HG02970 (cell line): ENCODE measurements around the gene RFX4.

Experiments used
- ATAC-seq: cut with Tn5 transposase; IDR thresholded peaks from one replicate; pipeline ENCODE4 v1.9.1; 2021; ENCODE audit warnings: mild to moderate bottlenecking, moderate library complexity, moderate number of reproducible peaks; ENCODE audit not compliant: unreplicated experiment, low FRiP score

The RFX4 gene

GRCh38 chr12:106783515-106783914, 200.7 kb downstream of the RFX4 start:
- ATAC-seq, result no peak

DNA sequence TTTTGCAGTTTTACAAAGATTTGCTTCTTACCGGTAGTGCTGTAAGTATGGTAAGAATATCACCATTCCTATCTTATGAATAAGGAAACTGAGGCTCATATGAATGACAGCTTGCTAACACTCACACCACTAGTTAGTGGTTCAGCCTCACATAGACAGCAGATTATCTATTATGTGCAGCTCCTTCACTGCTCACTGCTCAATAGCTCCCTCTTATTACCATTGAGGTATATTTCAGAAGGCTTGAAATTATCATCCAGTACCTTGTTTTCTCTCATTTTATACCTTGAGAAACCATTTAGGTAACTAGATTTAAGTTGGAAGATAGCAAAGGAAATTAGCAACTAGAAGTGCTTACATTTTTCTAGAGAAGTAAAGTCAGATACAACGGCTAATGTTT, 207.2 kb downstream of the RFX4 start:
- no peak for ATAC-seq

DNA sequence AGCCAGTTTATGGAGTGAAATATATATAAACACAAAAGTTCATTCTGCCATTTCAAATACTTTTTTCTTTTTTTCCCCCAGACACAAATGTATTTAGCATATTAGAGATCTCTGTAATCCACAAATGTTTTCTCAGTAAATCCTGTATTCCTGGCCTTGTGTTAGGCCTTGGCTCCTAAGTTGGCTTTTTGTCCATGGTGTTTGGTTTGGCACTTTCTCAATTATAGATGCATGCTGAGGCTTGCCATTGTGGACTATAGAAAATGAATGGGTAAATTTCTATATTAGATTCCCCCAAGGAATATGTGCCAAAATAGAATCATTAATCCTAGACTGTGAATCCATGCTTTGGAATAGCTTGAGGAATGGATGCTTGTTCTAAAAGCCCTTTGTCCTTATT, 208.7 kb downstream of the RFX4 start:
- no peak for ATAC-seq

DNA sequence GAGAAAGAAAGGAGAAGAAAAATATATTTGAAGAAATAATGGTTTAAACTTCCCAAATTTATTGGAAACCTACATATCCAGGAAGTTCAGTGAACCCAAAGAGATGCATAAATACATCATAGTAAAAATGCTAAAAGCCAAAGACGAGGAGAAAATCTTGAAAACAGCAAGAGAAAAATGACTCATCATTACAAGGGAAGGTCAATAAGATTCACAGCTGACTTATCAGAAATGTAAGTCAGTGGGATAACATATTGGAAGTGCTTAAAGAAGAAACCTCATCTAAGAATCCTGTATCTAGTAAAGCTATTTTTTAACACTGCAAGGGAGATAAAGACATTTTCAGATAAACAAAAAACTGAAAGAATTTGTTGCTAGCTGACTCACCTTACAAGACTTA, 211.6 kb downstream of the RFX4 start:
- no peak for ATAC-seq

GRCh38 chr12:106801167-106801708, 218.4 kb downstream of the RFX4 start:
- ATAC-seq, result no peak

DNA sequence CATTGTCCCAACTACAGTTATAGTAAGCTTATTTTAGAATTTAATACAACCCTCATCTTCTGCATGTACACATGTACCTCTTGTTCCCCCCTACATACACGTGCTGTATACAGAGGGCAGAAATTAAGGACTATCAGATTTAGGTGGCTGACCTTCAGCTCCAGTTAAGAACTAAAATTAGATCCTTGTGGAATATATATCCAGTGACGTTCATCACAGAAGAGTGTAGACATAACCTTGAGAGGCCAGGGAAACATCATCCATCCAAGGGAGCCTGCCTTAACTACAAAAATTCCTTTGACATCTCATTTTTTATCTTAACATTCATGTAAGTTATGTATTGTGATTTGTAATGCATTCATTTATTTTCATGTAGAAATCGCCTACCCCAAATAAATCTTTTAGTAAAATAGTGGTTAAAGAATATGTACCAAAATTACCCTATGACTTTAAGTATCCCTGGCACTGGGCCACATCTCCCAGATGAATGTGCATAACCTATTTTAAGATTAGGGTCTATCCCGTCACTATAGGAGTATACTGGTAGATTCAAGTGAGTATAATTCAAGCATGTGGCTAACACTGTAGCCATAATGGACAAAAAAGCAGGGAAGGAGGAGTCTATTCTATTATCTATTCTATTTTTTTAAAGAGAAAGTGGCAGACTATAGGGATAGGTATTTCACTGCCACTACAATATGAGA, 219.2 kb downstream of the RFX4 start:
- ATAC-seq, result no peak

DNA sequence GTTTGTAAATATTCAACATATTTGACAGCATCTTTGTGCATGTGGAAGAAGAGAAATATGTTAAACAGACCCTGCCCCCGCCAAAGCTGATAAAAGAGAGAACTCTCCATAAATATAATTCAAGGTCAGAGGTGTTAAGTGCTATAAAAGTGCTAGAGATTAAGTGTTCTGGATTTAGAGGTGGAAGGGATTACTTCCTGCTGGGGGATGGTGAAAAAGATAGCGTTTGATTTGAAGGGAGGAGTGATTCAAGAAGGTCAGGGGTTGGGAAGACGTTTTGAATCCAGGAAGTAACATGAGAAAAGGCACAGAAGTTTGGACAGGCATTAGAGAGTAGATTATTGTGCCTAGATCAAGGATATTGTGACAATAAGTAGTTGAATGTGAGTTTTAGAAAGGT, 221.9 kb downstream of the RFX4 start:
- no peak for ATAC-seq
